ENCODE data around the gene AQP3.

The AQP3 gene

DNA sequence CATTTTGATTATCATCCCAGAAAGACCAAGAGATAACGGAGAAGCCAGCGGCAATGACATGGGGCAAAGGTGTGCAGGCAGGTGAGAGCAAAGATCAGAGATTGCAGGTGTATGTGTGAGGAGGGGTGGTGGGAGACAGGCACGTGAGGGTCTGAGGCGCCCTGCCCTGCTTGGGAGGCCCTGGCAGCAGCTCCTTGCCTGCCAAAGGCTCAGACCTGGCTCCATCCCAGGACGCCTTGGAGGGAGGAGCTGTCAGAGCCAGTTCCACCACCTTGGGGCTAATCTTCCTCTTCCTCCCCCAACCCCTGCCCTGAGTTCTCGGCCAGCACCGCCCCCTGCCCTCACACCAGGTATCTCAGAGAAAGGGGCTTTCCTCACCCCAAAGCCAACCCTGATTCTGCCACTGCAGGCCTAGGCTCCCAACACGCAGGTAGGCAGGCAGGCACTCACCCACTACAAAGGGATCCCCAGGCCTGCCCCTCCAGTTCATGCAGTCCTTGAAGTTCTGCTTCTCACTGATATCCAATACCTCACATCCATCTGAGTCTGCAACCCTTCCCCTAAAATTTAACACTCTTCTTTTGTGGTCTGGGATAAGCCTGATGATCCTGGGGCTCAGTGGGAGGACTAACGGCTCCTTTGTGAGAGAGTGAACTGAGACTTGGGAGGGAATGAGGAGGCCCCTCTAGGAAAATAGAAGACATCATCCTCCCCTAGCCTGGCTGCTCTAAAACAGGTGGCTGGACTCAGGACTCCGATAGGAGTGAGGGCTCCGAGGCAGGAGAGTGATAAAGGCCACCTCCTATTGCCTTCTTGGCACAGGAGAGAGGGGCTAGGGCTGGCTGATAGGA, 1.8 kb downstream of the AQP3 start:
- POLR2A ChIA-PET = no interaction called here
- TF ChIP-seq BHLHE40 (IDR thresholded peaks at IDR 0.05; ENCODE audit: borderline replicate concordance) (no peak), CTBP1 (IDR thresholded peaks at IDR 0.05; ENCODE audit: borderline replicate concordance) (no peak), ELF4 (IDR thresholded peaks at IDR 0.05) (no peak), ZNF384 (IDR thresholded peaks at IDR 0.05) (no peak), TARDBP (IDR thresholded peaks at IDR 0.05) (no peak), HDGF (IDR thresholded peaks at IDR 0.05; ENCODE audit: borderline replicate concordance) (no peak), ARNT (IDR thresholded peaks at IDR 0.05) (no peak), SUZ12 (IDR thresholded peaks at IDR 0.05) (no peak), L3MBTL2 (conservative IDR thresholded peaks at IDR 0.05) (no peak), NFRKB (IDR thresholded peaks at IDR 0.05) (no peak)
- TF ChIP-seq, protein P1, sequence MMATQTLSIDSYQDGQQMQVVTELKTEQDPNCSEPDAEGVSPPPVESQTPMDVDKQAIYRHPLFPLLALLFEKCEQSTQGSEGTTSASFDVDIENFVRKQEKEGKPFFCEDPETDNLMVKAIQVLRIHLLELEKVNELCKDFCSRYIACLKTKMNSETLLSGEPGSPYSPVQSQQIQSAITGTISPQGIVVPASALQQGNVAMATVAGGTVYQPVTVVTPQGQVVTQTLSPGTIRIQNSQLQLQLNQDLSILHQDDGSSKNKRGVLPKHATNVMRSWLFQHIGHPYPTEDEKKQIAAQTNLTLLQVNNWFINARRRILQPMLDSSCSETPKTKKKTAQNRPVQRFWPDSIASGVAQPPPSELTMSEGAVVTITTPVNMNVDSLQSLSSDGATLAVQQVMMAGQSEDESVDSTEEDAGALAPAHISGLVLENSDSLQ (IDR thresholded peaks at IDR 0.05) = no peak
- CTCF ChIA-PET = no interaction called here
- no peak for DNase-seq (ENCODE audit: extremely low spot score)

DNA sequence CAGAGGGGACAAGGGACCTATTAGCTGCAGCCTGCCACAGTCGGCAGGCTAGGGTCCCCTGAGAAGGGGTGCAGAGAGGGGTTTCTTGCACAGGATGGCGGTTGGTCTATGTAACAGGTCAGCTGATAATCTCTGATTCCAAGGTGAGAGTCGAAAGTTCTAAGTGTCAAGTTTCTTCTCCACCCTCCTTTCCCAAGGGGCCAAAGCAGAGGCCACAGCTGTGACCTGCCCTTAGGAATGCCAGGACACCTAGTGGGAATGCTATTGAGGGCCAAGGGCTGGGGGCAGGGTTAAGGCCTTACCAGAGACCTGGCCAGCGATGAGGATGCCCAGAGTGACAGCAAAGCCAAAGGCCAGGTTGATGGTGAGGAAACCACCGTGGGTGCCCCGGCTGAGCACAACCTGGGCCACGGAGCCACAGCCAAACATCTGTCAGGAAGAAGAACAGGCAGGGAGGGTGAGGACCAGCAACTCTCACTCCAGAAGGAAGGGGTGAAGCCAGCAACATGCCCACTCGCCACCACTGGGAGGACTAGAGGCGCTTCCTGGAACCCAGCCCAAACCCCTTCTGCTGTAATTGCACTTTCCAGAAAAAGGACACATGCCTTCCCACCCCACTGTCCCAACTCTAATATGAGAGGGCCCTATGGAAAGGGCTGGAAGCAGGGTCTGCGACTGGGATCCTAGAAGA, 3.8 kb downstream of the AQP3 start:
- TF ChIP-seq LEF1 (IDR thresholded peaks at IDR 0.05; ENCODE audit: borderline replicate concordance) = no peak
- POLR2A ChIA-PET = no interaction called here
- no peak for DNase-seq (ENCODE audit: extremely low spot score)
- CTCF ChIA-PET = no interaction called here

DNA sequence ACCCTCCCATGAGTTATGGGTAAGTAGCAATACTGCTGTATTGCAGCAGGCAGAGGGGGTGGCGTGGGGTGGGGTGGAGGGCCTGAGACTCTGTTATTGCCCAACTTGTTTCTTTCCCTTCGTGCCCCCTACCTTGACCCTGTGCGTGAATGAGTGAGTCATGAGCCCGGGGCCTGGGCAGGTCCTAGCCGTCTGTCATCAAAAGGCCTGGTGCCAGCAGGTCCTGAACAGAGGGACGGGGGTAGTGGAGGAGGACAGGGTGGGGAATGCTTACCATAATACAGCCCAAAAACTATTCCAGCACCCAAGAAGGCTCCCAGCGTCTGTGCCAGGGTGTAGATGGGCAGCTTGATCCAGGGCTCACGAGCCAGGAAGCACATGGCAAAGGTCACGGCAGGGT, 4.3 kb downstream of the AQP3 start:
- POLR2A ChIA-PET = no interaction called here
- no peak for DNase-seq (ENCODE audit: extremely low spot score)
- TF ChIP-seq, protein P1 (IDR thresholded peaks at IDR 0.05) = no peak
- TF ChIP-seq ARNT (IDR thresholded peaks at IDR 0.05) = no peak
- TF ChIP-seq FOXA1 (IDR thresholded peaks at IDR 0.05) = no peak
- TF ChIP-seq ELF4 (IDR thresholded peaks at IDR 0.05) = no peak
- TF ChIP-seq TARDBP (IDR thresholded peaks at IDR 0.05) = no peak
- TF ChIP-seq NFRKB (IDR thresholded peaks at IDR 0.05) = no peak
- no peak for TF ChIP-seq HDGF (IDR thresholded peaks at IDR 0.05; ENCODE audit: borderline replicate concordance)
- no peak for TF ChIP-seq BHLHE40 (IDR thresholded peaks at IDR 0.05; ENCODE audit: borderline replicate concordance)
- TF ChIP-seq FOXM1 (IDR thresholded peaks at IDR 0.05; ENCODE audit: borderline replicate concordance) = no peak
- CTCF ChIA-PET = no interaction called here

DNA sequence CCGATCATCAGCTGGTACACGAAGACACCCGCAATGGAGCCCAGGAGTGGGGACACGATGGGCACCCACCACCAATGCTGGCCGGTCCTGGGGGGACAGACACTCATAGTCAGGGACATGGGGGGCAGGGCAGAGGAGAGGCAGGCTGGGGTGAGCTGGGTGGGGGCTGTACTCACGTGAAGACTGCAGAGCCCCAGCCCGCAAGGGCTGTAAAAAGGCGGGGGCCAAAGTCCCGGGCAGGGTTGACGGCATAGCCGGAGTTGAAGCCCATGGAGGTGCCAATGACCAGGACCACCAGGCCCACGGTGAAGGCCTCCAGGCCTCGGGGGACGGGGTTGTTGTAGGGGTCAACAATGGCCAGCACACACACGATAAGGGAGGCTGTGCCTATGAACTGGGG, 5.3 kb downstream of the AQP3 start:
- POLR2A ChIA-PET = no interaction called here
- DNase-seq (ENCODE audit: extremely low spot score) = no peak
- CTCF ChIA-PET = no interaction called here
- TF ChIP-seq FOXM1 (IDR thresholded peaks at IDR 0.05; ENCODE audit: borderline replicate concordance) (no peak), SP1 (IDR thresholded peaks at IDR 0.05) (no peak), ARNT (IDR thresholded peaks at IDR 0.05) (no peak), ELF4 (IDR thresholded peaks at IDR 0.05) (no peak), FOXK2 (IDR thresholded peaks at IDR 0.05) (no peak), SUZ12 (IDR thresholded peaks at IDR 0.05) (no peak), NFRKB (IDR thresholded peaks at IDR 0.05) (no peak), LEF1 (IDR thresholded peaks at IDR 0.05; ENCODE audit: borderline replicate concordance) (no peak), ZNF384 (IDR thresholded peaks at IDR 0.05) (no peak), FOXA1 (IDR thresholded peaks at IDR 0.05) (no peak), HDGF (IDR thresholded peaks at IDR 0.05; ENCODE audit: borderline replicate concordance) (no peak), CTBP1 (IDR thresholded peaks at IDR 0.05; ENCODE audit: borderline replicate concordance) (no peak), TARDBP (IDR thresholded peaks at IDR 0.05) (no peak), BHLHE40 (IDR thresholded peaks at IDR 0.05; ENCODE audit: borderline replicate concordance) (no peak), L3MBTL2 (conservative IDR thresholded peaks at IDR 0.05) (no peak)
- TF ChIP-seq, protein P1 (IDR thresholded peaks at IDR 0.05) = no peak

DNA sequence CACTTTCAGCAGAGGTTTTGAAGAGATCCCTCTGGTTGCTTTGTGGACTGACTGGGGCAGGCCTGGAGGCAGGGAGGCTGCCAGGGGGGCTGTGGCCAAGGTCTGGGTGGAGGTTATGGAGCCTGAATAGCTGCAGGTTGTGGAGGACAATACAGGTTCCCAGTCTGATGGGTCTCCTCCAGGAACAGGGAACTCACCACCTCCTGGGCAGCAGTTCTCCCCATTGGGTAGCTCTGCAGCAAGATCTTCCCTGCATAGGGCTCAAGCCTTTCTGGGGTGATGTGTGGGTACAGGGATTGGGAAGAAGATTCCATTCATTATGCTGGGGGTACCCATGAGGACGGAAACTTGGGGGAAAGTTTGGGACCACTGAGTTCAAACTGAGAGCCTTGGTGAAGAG, 6.8 kb downstream of the AQP3 start:
- CTCF ChIA-PET = no interaction called here
- POLR2A ChIA-PET = no interaction called here
- DNase-seq (ENCODE audit: extremely low spot score) = no peak
- no peak for TF ChIP-seq ARNT (IDR thresholded peaks at IDR 0.05)
- no peak for TF ChIP-seq NFRKB (IDR thresholded peaks at IDR 0.05)
- no peak for TF ChIP-seq BHLHE40 (IDR thresholded peaks at IDR 0.05; ENCODE audit: borderline replicate concordance)
- TF ChIP-seq FOXK2 (IDR thresholded peaks at IDR 0.05) = no peak
- no peak for TF ChIP-seq ZNF384 (IDR thresholded peaks at IDR 0.05)
- no peak for TF ChIP-seq ELF4 (IDR thresholded peaks at IDR 0.05)
- TF ChIP-seq FOXA1 (IDR thresholded peaks at IDR 0.05) = no peak

DNA sequence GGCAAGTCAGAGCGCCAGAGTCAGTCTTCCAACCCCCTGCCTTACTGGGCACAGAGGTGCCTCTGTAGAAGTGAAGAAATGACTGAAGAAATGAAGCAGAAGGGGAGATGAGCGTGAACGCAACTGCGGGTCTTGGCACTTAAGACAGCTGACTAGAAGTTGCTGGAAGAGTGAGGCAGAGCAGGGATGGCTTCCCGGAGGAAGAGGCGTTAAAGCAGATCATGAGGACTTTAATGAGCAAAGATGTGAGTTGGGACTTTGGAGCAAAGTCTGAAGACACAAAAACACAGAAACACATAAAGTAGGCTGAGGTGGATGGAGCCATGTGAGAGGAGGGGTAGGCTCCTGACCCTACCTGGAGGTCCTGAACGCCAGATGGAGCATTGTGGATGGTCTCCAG, 7.2 kb downstream of the AQP3 start:
- ChIA-PET CTCF (interaction anchor here (1.2 kb wide), 1 partner anchor 13 kb away, joined by 4 read pairs; no protein-coding TSS in a partner anchor), POLR2A (no interaction called here)
- no peak for TF ChIP-seq ARNT (IDR thresholded peaks at IDR 0.05)
- no peak for TF ChIP-seq ZNF384 (IDR thresholded peaks at IDR 0.05)
- no peak for TF ChIP-seq TARDBP (IDR thresholded peaks at IDR 0.05)
- no peak for TF ChIP-seq CTBP1 (IDR thresholded peaks at IDR 0.05; ENCODE audit: borderline replicate concordance)
- TF ChIP-seq SUZ12 (IDR thresholded peaks at IDR 0.05) = no peak
- no peak for TF ChIP-seq FOXA1 (IDR thresholded peaks at IDR 0.05)
- no peak for TF ChIP-seq LEF1 (IDR thresholded peaks at IDR 0.05; ENCODE audit: borderline replicate concordance)
- TF ChIP-seq BHLHE40 (IDR thresholded peaks at IDR 0.05; ENCODE audit: borderline replicate concordance) = no peak
- no peak for TF ChIP-seq L3MBTL2 (conservative IDR thresholded peaks at IDR 0.05)
- no peak for TF ChIP-seq SP1 (IDR thresholded peaks at IDR 0.05)
- TF ChIP-seq ELF4 (IDR thresholded peaks at IDR 0.05) = no peak
- DNase-seq (ENCODE audit: extremely low spot score) = no peak
